A673 (cell line): ENCODE data around the gene MIGA1.

Experiments
- CTCF ChIP-seq: fragments of 300-800, 200-600 bp; sonication (generic); conservative IDR thresholded peaks from 2 replicates; pipeline ENCODE4 v1.5.1; 2017; ENCODE audit warnings: low read depth, mild to moderate bottlenecking, antibody characterized with exemption, low read length, moderate library complexity, mixed read lengths
- EZH2 ChIP-seq: fragments of 200-600 bp; sonication (generic); IDR thresholded peaks from 2 replicates; pipeline ENCODE4 v1.6.1; 2017; ENCODE audit warnings: borderline replicate concordance, low read depth, mild to moderate bottlenecking, mixed read lengths, antibody characterized with exemption, low read length; ENCODE audit not compliant: poor library complexity, severe bottlenecking

DNA sequence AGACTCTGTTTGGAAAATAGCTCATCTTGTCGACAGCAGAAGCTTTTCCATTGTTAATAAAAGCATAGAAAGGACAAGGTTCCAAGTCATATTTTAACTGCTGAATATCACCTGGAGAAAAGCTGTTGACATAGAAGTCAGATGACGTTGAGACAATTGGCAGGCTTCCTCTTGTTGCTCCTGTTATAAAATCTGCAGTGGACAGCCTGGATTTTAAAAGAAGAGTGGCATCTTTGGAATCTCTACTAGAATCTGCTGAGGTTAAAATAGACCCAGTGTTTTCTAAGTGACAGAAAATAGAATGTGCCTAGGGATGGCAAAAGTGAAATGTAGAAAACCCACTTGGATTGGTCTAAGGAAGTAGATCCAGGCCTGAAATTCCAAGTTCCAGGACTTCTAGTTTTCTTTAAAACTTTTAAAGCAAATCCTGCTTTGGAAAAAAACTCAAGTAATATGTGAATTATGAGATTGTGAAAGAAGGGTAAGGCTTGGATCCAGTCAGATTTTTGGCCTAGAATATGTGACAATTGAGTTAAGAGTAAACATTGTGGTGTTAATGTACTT lies 55.4 kb downstream of the MIGA1 start:
- TF ChIP-seq EZH2: no peak
- no peak for TF ChIP-seq CTCF
